MM.1S (cell line): Measurements from ENCODE around the gene SMC1B.

Experiments used
- EZH2 ChIP-seq: fragments of 300-600 bp; sonication (generic); optimal IDR thresholded peaks from 2 replicates; pipeline ENCODE3; 2017; ENCODE audit warnings: low read depth, mild to moderate bottlenecking, antibody characterized with exemption, low read length, mixed read lengths
- TF ChIP-seq, protein P1 (sequence below): fragments of 300-600 bp; sonication (generic); IDR thresholded peaks from 2 replicates; pipeline ENCODE4 v1.5.1; 2016; ENCODE audit warnings: antibody characterized with exemption, low read length, mixed read lengths

DNA sequence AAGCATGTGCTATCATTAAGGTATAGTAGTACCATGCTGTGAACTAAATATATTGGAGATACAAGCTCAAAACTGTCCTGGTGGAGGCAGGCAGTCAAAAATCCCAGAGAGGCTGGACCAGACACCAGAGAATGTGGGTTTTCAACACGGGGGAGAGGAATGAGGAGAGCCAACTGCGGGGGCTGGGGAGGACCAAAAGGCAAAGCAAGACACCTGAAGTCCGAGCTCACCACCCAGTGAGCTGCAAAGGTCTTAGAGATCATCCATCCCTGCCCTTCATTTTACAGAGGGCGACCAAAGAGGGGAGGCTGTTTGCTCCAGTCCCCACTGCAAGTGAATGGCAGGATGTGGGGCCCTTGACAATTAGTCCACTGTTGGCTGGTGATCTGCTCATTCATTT lies 10.1 kb upstream of the SMC1B start:
- TF ChIP-seq, protein P1, sequence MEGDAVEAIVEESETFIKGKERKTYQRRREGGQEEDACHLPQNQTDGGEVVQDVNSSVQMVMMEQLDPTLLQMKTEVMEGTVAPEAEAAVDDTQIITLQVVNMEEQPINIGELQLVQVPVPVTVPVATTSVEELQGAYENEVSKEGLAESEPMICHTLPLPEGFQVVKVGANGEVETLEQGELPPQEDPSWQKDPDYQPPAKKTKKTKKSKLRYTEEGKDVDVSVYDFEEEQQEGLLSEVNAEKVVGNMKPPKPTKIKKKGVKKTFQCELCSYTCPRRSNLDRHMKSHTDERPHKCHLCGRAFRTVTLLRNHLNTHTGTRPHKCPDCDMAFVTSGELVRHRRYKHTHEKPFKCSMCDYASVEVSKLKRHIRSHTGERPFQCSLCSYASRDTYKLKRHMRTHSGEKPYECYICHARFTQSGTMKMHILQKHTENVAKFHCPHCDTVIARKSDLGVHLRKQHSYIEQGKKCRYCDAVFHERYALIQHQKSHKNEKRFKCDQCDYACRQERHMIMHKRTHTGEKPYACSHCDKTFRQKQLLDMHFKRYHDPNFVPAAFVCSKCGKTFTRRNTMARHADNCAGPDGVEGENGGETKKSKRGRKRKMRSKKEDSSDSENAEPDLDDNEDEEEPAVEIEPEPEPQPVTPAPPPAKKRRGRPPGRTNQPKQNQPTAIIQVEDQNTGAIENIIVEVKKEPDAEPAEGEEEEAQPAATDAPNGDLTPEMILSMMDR: no peak
- no peak for TF ChIP-seq EZH2
